Activated CD4-positive, alpha-beta memory T cell treated with anti-CD3 and anti-CD28 coated beads for 36 hours (primary cell): Measurements from ENCODE around the gene CCDC92B. TPM values are rescaled to one million over a fixed set of nuclear protein-coding genes. Genes with fewer than 3 reads are reported as not detected.
A peak's percentile ranks its signal among the peaks of the same experiment; 100 is the strongest.
"Not testable (repeated sequence)": the region's sequence is repeated elsewhere in the genome, so short reads cannot be mapped to it uniquely, and the experiment has no call there.

ENCODE experiments used
- CTCF ChIA-PET: fragments of 350-600 bp; sonication (Branson Sonifier 250); formaldehyde crosslinking; loops from one replicate; lab custom pipeline; 2021; ENCODE audit warnings: antibody characterized with exemption, inconsistent platforms; lab: Charles Lee
- POLR2A ChIA-PET: fragments of 350-600 bp; sonication (Branson Sonifier 250); formaldehyde crosslinking; loops from one replicate; lab custom pipeline; 2021; ENCODE audit warnings: antibody characterized with exemption; lab: Charles Lee
- DNase-seq: peaks from one replicate; pipeline ENCODE4 v3.0.0-alpha.2; 2020
- H3K27ac Mint-ChIP-seq: one replicate; pipeline ENCODE4 v1.8.0; 2021; ENCODE audit warnings: mixed read lengths
- H3K27me3 Mint-ChIP-seq: one replicate; pipeline ENCODE4 v1.8.0; 2021; ENCODE audit warnings: mixed read lengths
- H3K36me3 Mint-ChIP-seq: one replicate; pipeline ENCODE4 v1.8.0; 2021; ENCODE audit warnings: mixed read lengths
- H3K4me1 Mint-ChIP-seq: one replicate; pipeline ENCODE4 v1.8.0; 2021; ENCODE audit warnings: low read depth, mixed read lengths
- H3K4me3 Mint-ChIP-seq: one replicate; pipeline ENCODE4 v1.8.0; 2021; ENCODE audit warnings: mild to moderate bottlenecking, mixed read lengths
- H3K9me3 Mint-ChIP-seq: one replicate; pipeline ENCODE4 v1.8.0; 2021; ENCODE audit warnings: mixed read lengths
- intact Hi-C: fragments of 100-400 bp; cut with micrococcal nuclease; formaldehyde crosslinking; loops from one replicate; pipeline ENCODE4 v1.15.1; 2023
- total RNA-seq, 2 experiments: library from RNA; stranded (reverse); gene quantifications; one replicate each; pipeline ENCODE4 v1.2.3, GENCODE V29; 2021

The CCDC92B gene
- total RNA-seq, 2 experiments from 2014 or later = 0.10 TPM; not detected in 1

DNA sequence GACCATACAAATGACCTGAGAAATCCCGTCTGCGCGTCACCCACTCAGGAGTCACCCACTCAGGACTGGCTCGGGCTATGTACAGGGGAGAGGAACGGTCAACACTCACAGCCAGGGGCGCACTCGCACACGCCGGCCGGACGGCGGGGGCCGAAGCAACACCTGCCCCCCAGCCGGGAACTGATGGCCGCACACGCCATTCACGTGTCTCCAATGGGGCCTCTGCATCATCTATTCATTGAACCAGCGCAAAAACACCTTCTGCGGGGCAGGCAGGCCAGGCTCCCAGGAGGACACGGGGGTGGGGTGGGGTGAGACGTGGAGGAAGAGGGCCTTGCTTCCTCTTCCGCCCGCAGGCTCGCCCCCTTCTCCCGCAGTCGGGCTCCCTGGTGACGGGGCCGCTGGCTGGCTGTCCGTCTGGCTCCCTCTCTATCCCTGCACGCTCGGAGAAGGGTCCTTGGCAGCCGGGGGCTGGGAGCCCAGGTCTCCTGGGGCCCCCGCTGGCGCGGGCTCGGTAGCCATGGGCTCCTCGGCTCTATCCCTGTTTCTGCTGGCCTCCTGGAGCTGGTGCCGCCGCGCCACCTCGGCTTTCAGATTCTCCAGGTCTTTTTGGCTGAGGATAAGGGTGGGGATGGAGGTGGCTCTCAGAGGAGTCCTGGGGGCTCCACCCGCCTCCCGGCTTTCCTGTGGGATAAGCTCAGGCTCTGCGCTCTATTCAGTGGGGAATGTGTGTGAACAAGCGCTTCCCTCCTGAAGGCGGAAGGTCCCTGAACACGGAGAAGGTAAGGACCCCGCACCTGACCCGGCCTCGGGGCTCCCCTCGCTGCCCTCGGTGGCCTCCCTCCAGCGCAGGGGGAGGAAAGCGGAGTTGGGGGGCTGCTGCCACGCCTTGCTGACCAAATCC lies 59.0 kb downstream of the CCDC92B start:
- Mint-ChIP-seq H3K27me3 (no peaks in the 10 kb centered on the region), H3K9me3 (no peaks in the 10 kb centered on the region), H3K4me1 (peaks cover 5% of the 10 kb centered on the region), H3K36me3 (peaks cover 3% of the 10 kb centered on the region), H3K4me3 (no peak overlapping the region), H3K27ac (no peak overlapping the region)
- intact Hi-C loops = no loop called here
- peak; percentile 7 for DNase-seq
- ChIA-PET POLR2A (no interaction called here), CTCF (no interaction called here)

DNA sequence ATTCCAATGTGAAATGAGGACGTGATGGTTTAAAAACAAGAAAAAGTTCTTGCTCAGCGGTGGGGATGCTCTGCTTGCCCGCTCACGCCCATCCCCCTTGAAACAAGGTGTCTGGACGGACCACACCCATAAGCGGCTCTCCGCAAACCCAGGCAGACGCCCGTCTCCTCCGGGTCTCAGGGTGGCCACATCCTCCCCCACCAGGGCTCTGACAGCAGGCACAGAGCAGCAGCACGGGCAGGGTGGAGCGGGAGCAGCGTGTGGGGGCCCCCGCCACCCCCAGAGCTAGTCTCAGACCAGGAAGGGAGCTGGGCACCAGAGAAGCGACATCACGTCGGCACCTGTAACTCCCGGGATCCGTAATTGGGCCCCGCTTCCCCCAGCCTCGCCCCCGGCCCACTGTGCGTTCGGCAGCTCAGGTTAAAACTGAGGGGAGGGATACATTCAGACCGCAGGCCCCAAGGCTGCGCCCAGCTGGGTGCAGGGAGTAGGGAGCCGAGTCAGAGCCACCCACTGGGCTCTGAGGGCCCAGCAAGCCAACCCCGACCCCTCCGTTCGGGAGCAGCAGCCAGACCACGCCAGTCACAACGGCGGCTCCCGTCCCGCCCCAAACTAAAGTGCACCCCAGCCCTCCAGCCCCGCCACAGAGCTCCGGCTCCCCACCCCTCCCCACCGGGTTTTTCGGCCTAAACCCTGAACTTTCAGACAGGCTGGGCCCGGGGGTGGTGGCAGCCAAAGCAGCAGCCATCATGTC lies 59.9 kb downstream of the CCDC92B start:
- ChIA-PET POLR2A (no interaction called here), CTCF (no interaction called here)
- Mint-ChIP-seq H3K9me3 (no peaks in the 10 kb centered on the region), H3K36me3 (peaks cover 3% of the 10 kb centered on the region), H3K27me3 (no peaks in the 10 kb centered on the region), H3K4me3 (no peak overlapping the region), H3K4me1 (peaks cover 5% of the 10 kb centered on the region), H3K27ac (no peak overlapping the region)
- intact Hi-C loops = no loop called here
- peak; percentile 16 for DNase-seq

DNA sequence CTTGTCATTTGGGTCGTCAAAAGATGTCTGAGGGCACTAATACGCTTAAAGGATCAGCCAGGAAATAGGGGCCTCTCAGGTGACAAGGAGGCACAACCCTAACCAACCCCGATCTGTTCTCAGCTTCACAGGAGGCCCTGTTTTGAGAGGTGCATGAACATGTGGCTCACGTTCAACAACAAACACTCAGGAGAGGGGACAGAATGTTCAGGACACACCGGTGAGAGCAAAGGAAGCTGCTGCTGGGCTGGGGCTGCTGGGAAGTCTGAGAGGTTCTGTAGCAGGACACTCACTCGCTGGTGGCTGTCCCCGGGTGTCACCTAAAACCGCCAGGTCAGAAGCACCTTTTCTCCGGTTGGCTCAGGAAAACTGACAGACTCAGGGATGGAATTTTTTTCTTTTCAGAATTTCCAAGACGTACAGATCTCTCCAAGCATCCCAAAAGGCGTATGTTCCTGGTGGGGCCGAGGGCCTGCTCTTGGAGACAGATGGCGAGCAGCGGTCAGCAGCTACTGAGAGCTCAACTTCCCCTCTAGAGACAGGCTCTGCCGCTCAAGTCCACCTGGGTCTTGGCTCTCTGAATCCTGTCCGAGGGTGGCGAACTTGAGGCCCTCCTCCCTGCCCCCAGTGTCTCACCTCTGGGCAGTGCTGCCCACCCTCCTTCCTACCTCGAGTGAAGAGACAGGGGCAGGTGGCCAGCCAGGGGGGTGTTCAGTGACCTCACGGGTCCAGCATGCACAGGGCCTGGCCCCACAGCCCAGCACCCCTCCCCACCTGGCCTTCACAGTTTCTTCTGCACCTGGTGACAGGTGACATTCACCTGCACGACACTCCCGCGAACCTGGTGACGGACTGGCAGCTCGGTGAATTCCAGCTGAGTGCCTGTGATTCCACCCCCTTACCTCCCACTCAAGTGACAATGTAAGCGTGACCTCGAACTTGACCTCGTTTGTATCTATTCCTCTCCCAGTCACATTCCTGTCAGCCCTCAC lies 60.8 kb downstream of the CCDC92B start:
- intact Hi-C loops = no loop called here
- CTCF ChIA-PET = no interaction called here
- Mint-ChIP-seq H3K27me3 (no peaks in the 10 kb centered on the region), H3K36me3 (peaks cover 3% of the 10 kb centered on the region), H3K27ac (peak overlapping the region; percentile 38), H3K4me1 (peaks cover 5% of the 10 kb centered on the region), H3K9me3 (no peaks in the 10 kb centered on the region), H3K4me3 (no peak overlapping the region)
- POLR2A ChIA-PET = interaction anchor here (0.9 kb wide), 1 partner anchor 229 kb away, joined by 3 read pairs; no protein-coding TSS in a partner anchor
- peak; percentile 8 for DNase-seq

DNA sequence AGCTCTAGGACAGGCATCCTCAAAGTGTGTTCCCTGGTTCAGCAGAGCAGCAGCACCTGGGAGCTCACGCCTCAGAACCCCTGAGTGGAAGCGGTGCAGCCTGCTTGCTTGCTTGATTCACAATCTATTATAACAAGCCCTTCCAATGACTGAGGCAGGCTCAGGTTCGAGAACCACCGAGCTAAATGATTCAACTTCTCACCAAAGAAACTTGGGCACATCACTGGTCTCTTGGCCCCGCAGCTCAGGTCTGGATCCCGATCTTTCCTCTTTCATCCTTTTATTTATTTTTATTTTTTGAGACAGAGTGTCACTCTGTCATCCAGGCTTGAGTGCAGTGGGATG lies 62.4 kb downstream of the CCDC92B start:
- Mint-ChIP-seq H3K4me3 (no peak overlapping the region), H3K9me3 (no peaks in the 10 kb centered on the region), H3K4me1 (peaks cover 5% of the 10 kb centered on the region), H3K27ac (no peak overlapping the region), H3K36me3 (peaks cover 7% of the 10 kb centered on the region), H3K27me3 (no peaks in the 10 kb centered on the region)
- intact Hi-C loops = no loop called here
- ChIA-PET CTCF (interaction anchor here (2.7 kb wide), 1 partner anchor 11 kb away, joined by 14 read pairs; no protein-coding TSS in a partner anchor), POLR2A (interaction anchor here (1.1 kb wide), 3 partner anchors 9 to 23 kb away, joined by 3 read pairs; no protein-coding TSS in a partner anchor)
- DNase-seq = no peak

DNA sequence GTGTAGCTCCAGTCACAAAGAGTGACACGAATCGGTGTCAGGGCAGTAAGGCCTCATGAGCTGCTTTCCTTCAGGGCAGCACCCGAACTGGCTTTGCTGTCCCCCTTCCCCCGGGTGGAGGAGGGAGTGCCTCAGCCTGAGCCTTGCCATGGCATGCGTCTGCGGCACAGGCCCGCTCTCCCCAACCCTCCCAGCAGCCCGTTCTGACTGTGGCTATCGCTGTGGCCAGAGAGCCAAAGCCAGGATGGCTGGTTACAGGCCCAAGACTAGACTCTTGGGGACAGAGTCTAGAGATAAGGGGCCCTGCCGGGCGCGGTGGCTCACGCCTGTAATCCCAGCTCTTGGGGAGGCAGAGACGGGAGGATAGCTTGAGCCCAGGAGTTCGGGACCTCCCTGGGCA lies 63.8 kb downstream of the CCDC92B start:
- CTCF ChIA-PET = interaction anchor here (1.1 to 2.7 kb wide), 2 partner anchors 10 to 303 kb away, joined by 4 to 14 read pairs; no protein-coding TSS in a partner anchor
- Mint-ChIP-seq H3K27me3 (no peaks in the 10 kb centered on the region), H3K36me3 (peaks cover 18% of the 10 kb centered on the region), H3K4me1 (peaks cover 5% of the 10 kb centered on the region), H3K9me3 (no peaks in the 10 kb centered on the region), H3K4me3 (no peak overlapping the region), H3K27ac (no peak overlapping the region)
- peak; percentile 7 for DNase-seq
- intact Hi-C loops = no loop called here
- POLR2A ChIA-PET = interaction anchor here (1.1 kb wide), 1 partner anchor 25 kb away, joined by 3 read pairs; no protein-coding TSS in a partner anchor

DNA sequence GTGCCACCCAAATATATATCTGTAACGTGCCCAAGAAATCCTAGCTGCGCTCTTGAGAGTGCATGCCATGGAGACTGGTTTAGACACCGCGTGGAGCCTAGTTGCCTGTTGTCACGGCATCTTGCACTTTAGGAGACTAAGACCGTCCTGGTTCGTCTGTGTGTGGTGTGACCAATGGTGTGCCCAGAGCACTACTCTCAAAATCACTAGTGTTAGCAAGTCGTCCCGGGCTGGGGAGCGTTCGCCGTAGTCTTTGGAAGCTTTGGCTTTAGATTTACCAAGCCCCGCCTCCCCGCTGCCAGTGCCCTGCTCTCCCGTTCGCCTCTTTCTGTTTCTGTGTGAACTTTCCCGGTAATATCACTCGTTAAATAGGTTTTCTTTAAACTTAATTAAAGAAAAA lies 64.9 kb downstream of the CCDC92B start:
- peak; percentile 7 for DNase-seq
- H3K27ac Mint-ChIP-seq = no peak overlapping the region
- intact Hi-C loops = no loop called here
- ChIA-PET CTCF (no interaction called here), POLR2A (no interaction called here)
- peaks cover 26% of the 10 kb centered on the region for H3K36me3 Mint-ChIP-seq
- H3K4me3 Mint-ChIP-seq = no peak overlapping the region
- H3K4me1 Mint-ChIP-seq = peaks cover 5% of the 10 kb centered on the region
- no peaks in the 10 kb centered on the region for H3K9me3 Mint-ChIP-seq
- no peaks in the 10 kb centered on the region for H3K27me3 Mint-ChIP-seq

DNA sequence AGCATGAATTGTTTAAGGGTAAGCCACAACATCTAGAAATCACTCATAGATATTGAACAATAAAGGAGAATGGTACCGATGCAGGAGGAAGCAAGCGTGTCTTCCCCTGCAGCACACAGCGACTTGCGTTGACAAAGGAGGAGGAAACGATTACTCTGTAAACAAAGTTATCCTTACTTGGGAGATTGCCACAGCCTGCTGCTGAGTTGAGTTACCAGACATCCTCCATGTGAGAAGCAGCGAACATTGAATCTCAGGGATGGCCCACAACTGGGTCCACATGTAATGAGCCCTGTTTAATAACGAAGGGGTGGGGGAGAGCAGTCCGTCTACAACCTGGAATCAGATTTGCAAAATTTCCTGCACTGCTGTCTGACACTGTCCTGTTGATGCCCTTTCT lies 65.5 kb downstream of the CCDC92B start:
- Mint-ChIP-seq H3K36me3 (peaks cover 30% of the 10 kb centered on the region), H3K4me1 (peaks cover under 1% of the 10 kb centered on the region), H3K27me3 (no peaks in the 10 kb centered on the region), H3K27ac (no peak overlapping the region), H3K9me3 (no peaks in the 10 kb centered on the region), H3K4me3 (no peak overlapping the region)
- ChIA-PET POLR2A (no interaction called here), CTCF (interaction anchor here (1.1 kb wide), 1 partner anchor 8 kb away, joined by 3 read pairs; no protein-coding TSS in a partner anchor)
- intact Hi-C loops = no loop called here
- peak; percentile 7 for DNase-seq

DNA sequence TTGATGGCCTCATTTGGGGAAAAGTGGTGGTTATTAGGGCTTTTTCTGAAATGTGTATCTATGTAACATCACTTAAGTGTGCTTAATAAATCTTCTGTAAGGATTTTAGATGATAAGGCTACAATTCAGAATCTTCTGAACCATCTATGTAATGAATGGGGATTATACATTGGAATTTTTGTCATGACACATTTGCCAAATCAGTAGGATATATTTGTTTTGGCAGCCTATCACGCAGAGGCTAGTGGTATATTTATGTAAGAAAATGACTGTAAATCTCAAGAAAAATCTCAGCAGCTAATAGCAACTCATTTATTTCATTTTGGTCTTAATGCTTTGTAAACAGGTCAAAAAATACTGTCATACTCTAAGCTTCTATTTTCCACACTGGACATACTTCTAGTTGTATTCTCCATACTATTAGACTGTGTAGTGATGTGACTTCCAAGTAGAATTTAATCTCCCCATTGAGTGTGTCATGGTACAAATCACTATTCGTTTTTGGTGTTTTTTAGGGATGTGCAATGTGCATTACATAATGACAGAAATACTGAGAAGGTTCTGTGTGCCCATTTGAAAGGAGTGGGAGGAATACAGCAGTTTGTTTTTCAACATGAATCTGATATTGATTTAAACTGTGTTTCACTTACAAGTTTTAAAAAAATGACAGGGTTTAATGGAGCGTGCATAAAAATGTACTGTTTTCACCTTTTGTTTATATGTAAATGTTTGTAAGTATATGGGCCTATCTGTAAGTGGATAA lies 67.1 kb downstream of the CCDC92B start:
- POLR2A ChIA-PET = no interaction called here

DNA sequence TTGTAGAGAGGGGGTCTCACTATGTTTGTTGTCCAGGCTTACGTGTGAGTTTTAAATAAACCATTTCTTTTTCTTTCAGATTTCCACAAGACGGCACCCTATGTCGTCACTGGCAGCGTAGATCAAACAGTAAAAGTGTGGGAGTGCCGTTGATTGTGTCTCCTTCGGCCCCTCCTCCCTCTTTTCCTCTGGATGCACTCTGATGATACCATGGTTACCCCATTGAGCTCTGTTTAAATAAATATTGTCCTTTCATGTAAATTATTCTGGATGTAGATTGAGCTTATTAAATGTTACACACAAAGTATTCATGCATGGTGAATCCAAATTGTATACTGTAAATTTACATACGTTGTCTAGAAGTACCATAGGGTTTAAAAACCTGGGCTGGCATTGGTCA lies 67.8 kb downstream of the CCDC92B start:
- Mint-ChIP-seq H3K36me3 (peaks cover 35% of the 10 kb centered on the region), H3K27me3 (no peaks in the 10 kb centered on the region), H3K4me1 (no peaks in the 10 kb centered on the region), H3K9me3 (no peaks in the 10 kb centered on the region), H3K27ac (no peak overlapping the region), H3K4me3 (no peak overlapping the region)
- ChIA-PET CTCF (no interaction called here), POLR2A (no interaction called here)
- intact Hi-C loops = no loop called here
- DNase-seq = no peak

More for the DNA sequence above, 67.1 kb downstream of the CCDC92B start:
- intact Hi-C loops = no loop called here
- no peak for DNase-seq
- H3K27me3 Mint-ChIP-seq = no peaks in the 10 kb centered on the region
- H3K27ac Mint-ChIP-seq = no peak overlapping the region
- no peak overlapping the region for H3K4me3 Mint-ChIP-seq
- no peaks in the 10 kb centered on the region for H3K4me1 Mint-ChIP-seq
- peaks cover 31% of the 10 kb centered on the region for H3K36me3 Mint-ChIP-seq
- CTCF ChIA-PET = no interaction called here
- no peaks in the 10 kb centered on the region for H3K9me3 Mint-ChIP-seq

DNA sequence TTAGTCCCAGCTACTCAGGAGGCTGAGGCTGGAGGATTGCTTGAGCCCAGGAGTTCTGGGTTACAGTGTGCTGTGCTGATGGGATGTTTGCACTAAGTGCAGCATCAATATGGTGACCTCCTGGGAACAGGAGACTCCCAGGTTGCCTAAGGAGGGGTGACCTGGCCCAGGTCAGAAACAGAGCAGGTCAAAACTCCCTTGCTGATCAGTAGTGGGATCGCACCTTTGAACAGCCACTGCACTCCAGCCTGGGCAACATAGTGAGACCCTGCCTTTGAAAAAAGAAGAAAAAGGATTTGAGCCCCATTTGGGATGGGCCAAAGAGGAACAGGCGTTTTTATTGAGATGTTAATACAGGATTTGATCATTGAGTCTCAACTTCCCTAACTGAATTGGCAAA lies 68.5 kb downstream of the CCDC92B start:
- Mint-ChIP-seq H3K4me3 (no peak overlapping the region), H3K27me3 (no peaks in the 10 kb centered on the region), H3K4me1 (no peaks in the 10 kb centered on the region), H3K9me3 (no peaks in the 10 kb centered on the region), H3K27ac (no peak overlapping the region), H3K36me3 (peaks cover 38% of the 10 kb centered on the region)
- ChIA-PET POLR2A (no interaction called here), CTCF (no interaction called here)
- no peak for DNase-seq
- intact Hi-C loops = no loop called here

DNA sequence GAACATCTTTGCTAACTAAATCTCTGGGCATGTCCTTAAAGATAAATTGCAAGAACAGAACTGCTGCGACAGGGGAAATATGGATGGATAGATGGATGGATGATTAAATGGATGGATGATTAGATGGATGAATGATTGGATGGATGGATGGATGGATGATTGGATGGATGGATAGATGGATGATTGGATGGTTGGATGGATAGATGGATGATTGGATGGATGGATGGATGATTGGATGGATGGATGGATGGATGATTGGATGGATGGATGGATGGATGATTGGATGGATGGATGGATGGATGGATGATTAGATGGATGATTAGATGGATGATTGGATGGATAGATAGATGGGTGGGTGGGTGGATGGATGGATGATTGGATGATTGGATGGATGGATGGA lies 70.2 kb downstream of the CCDC92B start:
- H3K9me3 Mint-ChIP-seq, POLR2A ChIA-PET, intact Hi-C loops, H3K4me1 Mint-ChIP-seq, DNase-seq, CTCF ChIA-PET, H3K27ac Mint-ChIP-seq, H3K4me3 Mint-ChIP-seq, H3K27me3 Mint-ChIP-seq: not testable (repeated sequence)
- peaks cover 45% of the 10 kb centered on the region for H3K36me3 Mint-ChIP-seq
